ENCODE results near the gene BCL11B. TPM values are rescaled to one million over a fixed set of nuclear protein-coding genes. Genes with fewer than 3 reads are reported as not detected.

Gene BCL11B
- total RNA-seq, 1 donor from 2014 or later, result 0.07 TPM

DNA sequence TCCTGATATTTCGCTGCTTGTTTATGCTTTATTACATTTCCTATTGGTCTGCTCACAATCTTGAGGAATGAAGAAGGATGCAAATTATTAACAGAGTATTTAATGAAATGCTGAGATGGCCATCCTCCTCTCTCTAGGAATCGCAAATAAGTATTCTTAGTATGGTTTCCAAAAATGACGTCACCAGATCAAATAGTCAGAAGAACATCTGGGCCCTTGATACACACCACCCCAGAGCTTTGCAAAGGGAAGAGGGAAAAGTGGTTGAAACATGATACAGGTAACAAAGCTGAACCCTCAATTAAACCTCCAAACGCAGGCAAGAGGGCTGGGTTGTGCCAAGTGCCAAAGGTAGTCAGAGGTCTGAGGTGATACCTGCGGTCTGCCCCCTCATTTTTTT, 107.3 kb downstream of the BCL11B start:
- no peak for DNase-seq (ENCODE audit: low read depth, low spot score)

DNA sequence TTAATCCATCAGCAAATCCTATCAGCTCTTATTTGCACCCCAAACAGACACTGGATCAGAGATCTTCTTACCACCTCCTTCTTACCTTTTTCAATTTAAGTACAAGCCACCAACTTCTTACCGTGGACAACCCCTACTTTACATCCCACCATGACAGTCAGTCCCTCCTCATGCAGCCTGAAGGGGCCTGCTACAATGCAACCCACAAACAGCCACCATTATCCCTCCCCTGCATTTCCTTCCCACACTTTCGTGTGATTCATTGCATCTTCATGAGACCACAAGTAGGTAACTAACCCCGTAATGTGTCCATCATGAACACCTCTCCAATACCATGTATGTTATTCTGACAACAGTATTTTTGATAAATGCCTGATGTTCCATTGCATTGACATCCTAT, 108.6 kb downstream of the BCL11B start:
- no peak for DNase-seq (ENCODE audit: low read depth, low spot score)

DNA sequence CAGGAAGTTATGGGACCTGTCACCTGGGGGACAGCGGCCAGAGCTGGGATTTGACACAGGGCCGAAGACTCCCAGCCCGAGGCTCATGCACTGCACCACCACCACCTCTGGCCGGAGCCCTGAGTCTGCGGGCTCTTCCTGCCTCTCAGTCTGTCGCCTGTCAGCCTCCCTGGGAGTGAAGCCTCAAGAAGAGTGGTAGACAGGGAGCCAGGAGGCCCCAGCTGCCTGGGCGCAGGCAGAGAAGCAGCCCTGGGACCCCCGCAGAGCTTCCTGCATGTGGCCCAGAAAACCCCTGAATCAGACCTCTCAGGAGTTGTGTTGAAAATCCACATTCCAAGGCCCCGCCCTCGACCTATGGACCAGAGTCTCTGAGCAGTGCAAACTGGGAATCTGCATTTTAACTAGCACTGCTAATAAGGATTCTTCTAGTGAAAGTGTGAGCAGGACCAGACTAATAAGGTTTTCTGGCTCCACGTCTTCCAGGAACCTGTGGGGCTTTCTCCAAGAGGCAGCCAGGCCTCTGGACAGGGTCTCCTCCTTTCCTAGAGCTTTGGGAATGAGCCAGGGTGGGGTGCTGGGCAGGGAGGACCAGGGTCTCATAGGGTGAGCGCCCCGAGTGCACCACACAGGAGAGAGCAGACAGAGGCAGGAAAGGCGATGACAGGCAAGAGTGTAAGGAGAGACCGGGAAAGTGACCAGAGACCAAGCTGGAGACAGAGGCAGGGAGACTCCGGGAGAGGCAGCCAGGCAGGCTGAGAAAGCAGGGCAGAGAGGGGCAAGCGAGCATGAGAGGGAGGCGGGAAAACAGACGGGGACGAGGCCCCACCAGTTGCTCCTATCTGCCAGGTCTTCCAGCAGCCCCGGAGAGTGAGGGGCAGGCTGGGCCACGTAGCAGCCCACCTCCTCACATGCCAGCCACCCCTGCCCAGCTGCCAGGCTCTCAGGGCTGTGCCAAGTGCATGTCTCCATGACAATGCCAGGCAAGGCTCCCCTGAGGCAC, 112.4 kb downstream of the BCL11B start:
- no peak for DNase-seq (ENCODE audit: low read depth, low spot score)

DNA sequence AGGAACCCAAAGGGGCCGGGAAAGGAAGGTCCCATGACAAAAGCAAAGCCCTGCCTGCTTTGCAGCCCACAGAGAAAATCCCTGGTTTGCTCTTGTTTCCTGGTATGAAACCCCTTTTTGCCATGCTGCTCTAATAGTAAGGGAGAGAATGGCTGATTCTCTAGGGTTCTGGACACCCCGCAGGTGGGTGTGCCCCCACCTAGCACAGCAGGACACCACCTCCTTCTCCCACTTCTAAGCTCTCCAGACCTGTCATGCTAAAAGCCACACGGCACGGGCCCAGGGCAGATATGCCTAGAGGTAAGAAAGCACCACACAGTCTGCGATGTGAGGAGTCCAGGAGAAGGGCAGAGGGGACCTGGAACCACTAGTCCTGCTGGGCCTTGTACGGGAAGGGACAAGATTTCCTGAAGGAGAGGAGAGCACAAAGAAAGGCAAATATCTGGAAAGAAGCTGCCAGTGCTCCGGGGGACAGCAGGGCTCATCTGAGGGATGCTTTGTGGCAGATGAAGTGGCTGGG, 113.3 kb downstream of the BCL11B start:
- DNase-seq (ENCODE audit: low read depth, low spot score), result no peak

DNA sequence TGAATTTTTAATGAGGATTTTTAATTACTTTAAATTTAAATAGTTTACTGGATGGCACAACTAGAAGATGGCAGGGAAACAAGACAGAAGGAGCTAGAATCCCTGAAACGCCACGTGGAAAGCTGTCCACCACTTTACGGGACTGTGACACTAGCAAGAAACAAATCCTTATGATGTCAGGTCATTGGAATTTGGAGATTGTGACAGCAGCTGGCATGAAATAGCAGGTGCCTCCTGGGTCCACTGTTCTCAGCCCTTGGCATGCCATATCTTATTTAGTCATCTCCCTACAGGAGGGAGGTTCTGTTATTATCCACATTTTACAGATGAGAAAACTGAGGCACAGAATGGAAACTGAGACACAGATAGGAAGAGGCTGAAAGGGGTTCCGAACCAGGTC, 113.8 kb downstream of the BCL11B start:
- DNase-seq (ENCODE audit: low read depth, low spot score), result no peak

DNA sequence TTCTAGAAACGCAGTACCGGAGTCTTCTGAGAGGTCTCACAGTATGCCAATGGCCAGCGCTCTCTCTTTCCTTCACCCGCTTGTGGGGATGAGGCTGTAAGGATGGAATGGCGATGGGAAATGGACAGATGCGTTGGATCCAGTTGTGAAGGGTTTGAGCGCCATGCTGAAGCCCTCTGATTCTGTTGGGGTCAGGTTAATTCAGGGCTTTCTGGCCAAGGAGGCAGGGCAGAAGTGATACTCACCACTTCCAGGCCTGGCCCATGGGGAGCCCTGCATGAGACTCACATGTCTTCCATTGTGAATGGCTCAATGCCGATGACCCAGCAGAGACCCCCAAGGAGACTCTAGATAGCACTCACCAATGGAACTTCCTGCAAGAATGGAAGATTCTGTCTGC, 114.3 kb downstream of the BCL11B start:
- DNase-seq (ENCODE audit: low read depth, low spot score), result no peak

DNA sequence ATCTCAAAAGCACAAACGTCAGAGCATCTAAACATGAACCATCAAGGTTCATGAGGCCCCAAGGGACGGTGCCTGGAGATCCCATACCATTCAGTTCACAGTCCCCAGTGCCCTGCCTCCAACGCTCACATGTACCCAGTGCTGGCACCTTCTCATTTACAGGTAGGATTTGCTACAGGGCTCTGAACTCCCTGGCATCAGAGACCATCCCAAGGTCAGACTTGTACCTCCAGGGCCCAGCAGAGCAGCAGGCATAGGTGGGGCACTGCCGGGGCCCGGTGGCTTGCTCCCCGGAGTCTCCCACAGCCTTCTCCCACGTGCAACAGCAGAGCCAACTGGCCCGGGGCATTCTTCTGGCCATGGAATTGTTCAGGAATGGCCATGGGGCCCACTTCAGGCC, 114.8 kb downstream of the BCL11B start:
- no peak for DNase-seq (ENCODE audit: low read depth, low spot score)

DNA sequence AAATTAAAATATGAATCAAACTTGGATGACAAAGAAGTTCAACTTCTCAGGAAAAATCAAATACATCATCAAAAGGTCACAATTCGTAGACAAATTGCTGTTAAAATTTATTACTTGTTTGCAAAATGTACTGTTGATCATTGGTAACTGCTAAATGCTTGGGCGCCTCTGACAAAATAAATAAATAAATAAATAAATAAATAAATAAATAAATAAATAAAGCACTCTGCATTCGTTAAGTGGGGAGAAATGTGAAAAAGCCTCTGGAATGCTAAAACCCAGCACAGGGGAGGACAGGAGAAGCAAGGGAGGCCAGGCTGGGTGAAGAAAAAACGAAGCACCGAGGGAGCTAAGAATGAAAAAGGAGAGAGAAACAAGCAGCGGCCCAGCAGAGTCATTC, 115.2 kb downstream of the BCL11B start:
- DNase-seq (ENCODE audit: low read depth, low spot score), result no peak

DNA sequence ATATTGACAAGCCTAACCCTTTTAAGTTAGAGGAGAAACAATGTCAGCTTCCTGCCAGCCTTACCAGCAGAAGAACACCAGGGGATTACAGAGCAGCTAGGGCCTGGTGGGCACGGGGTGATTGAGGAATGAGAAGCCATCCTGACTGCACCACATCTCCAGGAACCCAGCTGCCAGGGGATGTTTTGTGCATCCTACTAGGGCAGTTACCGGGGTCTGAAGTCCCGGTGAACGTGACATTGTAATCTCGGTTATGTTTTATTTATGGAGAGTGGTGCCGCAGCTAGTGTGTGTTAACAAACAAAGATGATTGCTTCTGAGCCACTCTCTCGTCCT, 115.9 kb downstream of the BCL11B start:
- DNase-seq (ENCODE audit: low read depth, low spot score), result no peak

DNA sequence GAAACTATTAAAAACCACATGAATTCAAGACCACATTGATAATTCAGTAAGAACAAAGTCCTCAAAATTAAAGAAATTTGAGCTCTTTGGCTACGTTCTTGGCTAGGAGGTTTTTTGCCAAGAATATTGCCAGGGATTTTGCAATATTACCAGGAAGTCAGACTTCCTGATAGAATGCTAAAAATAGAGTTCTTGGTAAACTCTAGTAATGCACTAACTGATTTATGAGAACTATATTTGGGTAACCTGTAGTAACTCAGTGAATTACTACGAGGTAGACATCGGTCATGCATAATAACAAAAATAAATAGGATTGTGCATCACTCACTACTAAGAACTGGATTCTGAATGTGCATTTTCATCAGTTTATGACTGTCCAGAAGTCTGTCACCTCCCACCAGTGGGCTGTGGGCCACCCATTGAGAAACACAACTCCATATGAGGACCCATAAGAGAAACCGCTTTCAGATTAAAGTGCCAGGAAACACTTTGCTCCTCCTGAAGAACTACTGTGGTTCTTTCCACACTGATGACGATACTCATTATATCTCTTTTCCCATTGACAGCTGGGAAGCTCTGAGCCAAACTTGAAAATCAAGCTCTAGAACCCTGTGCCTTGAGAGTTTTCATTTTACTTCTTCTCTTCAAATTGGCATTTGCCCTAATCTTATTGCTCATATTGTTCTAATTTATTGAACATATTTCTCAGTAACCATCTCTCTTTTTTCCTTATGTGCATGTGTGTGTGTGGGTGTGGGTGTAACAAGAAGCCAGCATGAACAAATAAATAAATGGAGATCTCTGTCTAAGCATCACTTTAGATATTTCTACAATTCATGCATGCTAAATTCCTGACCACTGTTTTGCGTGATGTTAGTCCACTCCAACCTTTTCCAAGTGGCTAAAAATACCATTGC, 116.6 kb downstream of the BCL11B start:
- DNase-seq (ENCODE audit: low read depth, low spot score), result no peak

DNA sequence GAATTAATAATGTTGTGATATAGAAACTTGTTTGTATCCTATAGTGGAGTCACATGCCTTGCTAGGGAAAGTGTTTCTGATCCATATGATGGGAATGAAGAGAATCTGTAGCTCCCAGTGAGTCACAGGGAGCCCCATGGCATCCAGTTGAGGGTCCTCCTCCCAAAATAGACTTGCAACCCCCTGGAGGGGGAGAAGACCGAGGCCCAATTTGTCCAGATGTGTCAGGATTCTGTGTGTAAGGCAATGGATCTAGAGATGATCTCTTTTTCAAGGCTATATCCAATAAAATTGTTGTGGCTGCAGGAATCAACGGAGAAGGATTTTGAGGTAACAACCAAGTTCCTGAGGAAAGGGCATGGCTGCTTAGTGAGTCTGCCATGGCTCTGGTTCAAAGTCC, 121.8 kb downstream of the BCL11B start:
- no peak for DNase-seq (ENCODE audit: low read depth, low spot score)

DNA sequence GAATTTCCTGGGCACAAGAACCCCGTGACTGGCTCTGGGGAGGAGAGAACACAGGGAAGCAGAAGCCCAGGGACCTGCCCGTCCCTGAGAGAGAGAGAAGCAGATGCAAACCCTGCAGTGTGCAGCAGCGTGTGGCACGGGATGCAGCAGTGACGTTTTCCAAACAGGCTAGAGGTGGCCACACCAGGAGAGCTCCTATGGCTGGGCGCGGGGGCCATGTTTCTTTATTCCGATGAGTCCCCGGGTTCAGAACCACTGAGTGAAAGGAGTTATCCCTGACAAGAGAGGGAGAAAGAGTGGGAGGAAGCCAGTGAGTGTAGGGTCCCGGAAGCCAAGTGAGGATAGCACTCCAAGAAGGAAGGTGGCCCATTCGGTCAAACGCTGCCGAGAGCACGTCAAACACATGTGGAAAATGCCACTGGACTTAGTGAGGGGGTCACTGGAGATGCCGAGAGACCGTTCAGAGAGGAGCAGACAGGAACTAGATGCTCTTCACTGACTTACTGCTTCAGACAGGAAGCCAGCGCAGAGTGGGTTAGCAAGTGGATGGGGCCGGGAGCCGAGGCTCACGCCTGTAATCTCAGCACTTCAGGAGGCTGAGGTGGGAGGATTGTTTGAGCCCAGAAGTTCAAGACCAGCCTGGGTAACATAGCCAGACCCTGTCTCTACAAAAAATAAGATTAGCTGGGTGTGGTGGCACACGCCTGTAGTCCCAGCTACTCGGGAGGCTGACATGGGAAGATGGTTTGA, 123.0 kb downstream of the BCL11B start:
- no peak for DNase-seq (ENCODE audit: low read depth, low spot score)

DNA sequence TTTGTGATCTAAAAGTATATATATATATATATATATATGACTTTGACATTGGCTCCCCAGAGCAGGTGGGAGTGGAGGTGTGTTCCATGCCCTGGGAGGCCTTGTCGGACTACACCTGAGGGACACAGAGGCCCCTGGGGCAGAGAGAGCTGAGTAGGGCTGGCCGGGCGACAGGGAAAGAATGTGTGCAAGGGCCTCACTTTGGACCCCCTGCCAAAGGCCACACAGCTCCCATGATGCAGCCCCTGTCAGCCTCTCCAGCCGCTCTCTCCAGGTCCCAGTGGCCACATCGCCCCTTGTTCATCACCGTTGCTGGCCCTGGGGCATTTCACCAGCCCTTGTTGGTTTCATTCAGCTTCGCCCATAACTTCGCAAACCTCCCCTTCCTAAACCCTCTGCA, 123.9 kb downstream of the BCL11B start:
- DNase-seq (ENCODE audit: low read depth, low spot score), result no peak

DNA sequence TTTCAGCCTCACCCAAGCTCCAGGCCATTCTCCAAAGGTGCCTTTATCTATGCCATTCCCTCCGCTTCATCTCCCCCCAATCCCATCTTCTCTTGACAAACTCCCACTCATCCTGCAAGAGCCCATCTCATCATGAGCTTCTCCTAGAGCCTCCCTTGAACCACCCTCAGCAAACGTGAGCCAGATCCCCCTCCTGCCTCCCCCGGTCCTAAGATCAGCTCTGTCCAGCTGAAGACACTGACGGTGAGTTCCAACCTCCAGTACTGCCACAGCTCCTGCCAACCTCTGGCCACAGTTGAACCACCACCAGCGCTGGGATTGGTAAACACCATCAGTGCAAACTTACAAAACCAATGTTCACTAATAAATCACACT, 124.6 kb downstream of the BCL11B start:
- DNase-seq (ENCODE audit: low read depth, low spot score), result no peak

DNA sequence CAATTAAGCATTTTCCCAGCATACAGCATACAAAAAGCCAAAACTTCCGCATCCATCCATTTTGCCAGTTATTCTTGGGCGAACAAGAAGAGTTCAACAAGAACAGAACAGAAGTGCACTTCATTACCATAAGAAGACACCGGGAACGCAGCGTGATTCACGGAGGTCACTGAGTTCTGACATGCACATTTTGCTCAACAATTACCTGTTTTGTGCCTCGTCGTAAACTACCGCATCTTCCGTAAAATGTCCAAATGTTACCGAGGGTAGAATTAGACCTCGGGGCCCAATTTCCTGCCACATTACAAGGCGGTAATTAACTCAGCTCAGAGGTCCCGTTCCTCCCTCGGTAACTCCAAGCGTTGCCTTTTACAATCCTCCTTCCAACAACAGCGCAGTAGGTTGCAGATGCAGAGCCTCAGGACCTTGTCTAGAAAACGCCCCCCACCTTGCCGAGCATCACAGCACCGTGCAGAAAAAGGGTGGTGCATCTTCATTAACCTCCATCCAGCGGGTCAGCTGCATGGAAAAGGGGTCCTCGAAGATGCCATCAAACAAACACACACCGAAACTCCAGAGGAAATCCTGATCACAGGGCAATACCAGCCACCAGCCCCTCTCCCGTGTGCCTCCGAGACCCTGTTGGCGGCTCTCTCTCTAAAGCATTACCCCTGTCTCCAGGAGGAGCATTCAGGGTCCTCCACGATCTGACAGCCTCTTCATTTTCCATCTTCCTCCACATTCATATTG, 125.2 kb downstream of the BCL11B start:
- DNase-seq (ENCODE audit: low read depth, low spot score), result no peak

DNA sequence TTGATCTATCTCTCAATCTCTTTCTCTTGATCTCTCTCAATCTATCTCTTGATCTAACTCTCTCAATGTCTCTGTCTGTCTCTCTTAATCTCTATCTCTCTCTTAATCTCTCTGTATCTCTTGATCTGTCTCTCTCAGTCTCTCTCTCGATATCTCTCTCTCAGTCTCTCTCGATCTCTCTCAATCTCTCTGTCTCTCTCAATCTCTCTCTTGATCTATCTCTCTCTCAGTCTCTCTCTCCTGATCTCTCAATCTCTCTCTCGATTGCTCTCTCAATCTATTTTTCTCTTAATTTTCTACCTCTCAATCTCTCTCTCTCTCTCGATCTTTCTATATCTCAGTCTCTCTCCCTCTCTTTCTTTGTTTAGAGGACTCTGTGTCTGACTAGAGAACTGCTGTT, 126.7 kb downstream of the BCL11B start:
- DNase-seq (ENCODE audit: low read depth, low spot score), result no peak

DNA sequence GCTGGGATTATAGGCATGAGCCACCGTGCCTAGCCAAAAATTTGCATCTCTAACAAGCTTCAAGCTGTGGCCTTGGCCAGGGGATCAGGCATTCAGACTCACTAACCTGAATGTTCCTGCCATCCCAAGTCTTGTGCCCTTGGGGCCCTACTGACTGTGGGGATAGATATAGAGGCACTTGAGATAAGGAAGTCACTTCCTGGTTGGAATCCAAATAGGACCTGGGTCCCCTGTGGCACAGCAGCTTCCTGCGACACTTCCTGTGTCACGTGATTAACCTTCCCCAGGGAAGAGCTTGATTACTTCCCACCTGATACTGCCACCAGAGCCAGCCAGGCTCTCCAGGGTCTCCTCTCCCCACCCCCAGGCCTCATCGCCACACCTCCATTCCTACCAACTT, 128.2 kb downstream of the BCL11B start:
- no peak for DNase-seq (ENCODE audit: low read depth, low spot score)

DNA sequence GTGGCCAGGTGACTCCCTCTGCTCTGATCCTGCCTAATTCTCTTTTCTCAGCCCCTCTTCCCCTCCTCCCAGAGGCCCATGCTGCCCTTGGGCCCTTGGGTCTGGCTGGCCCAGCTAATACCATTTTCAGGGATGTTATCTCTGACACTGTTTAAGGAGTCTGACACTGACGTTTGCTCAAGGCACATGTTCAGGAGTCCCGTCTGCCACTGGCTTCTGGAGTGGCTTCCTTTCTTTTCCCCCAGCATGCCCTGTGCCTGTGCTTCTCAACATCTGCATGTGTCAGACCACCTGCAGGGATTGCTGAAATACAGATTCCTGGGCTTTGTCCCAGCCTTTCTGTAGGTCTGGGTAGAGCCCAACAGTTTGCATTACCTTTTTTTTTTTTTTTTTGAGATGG, 128.9 kb downstream of the BCL11B start:
- no peak for DNase-seq (ENCODE audit: low read depth, low spot score)

DNA sequence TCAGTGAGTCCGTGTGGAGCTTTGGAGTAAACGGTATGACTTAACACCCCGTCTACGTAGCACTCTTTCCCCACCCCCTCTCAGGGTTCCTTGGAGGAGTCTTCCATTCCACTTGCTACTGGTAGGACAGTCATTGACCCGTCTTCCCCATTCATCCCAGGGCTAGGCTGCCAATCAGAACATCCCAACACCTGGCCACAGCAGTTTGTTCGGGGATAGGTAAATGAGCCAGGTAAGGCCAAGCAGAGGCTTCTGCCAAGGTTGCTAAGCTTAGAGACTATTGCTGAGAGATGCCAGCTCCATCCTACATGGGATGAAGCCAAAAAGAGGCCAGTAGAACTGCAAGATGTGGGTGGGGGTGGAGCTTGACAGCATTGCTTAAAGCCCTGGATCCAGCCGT, 130.8 kb downstream of the BCL11B start:
- DNase-seq (ENCODE audit: low read depth, low spot score), result no peak

DNA sequence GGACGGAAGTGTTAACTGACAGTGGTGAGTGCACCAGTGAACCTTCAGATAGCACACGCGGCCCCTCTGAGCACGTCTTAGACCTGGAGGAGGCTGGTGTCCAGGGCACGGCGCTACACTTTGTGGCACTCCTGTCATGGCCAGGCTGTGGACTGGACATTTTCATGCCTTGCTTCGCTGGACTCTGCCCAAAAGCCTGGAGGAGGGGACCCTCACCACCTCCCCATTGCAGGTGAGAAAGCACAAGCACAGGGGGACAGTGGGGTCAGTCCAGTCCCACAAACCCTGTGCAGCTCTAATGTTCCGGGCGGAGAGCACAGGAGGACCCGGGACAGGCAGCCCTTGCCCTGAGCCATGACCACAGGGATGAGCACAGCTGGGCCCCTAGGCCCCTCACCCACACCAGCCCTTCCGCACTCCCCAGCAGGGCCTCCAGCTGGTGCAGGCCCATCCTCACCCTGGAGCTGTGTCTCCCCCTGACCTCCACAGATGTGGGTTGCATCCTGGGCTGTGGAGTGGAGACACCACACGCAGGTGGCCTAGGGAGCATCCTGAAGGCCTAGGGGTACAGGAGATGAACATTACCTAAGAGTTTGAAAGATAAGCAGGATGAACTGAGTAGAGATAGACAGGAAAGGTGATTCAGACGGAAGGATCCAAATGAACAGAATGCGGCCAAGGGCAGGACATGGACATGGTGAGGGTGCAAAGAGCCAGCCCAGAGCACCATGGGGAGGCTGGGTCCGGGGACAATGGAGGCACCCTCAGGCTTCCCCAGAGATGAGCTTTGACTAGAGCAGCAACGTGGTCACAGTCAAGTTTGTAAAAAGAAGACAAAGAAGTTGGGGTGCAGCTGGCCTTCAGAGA, 132.8 kb downstream of the BCL11B start:
- no peak for DNase-seq (ENCODE audit: low read depth, low spot score)
